GM21723 (cell line): ENCODE measurements around the gene SDC4.

ENCODE experiments used
- ATAC-seq: cut with Tn5 transposase; IDR thresholded peaks from one replicate; pipeline ENCODE4 v1.9.1; 2021; ENCODE audit warnings: mild to moderate bottlenecking, moderate library complexity; ENCODE audit not compliant: unreplicated experiment

SDC4 gene

DNA sequence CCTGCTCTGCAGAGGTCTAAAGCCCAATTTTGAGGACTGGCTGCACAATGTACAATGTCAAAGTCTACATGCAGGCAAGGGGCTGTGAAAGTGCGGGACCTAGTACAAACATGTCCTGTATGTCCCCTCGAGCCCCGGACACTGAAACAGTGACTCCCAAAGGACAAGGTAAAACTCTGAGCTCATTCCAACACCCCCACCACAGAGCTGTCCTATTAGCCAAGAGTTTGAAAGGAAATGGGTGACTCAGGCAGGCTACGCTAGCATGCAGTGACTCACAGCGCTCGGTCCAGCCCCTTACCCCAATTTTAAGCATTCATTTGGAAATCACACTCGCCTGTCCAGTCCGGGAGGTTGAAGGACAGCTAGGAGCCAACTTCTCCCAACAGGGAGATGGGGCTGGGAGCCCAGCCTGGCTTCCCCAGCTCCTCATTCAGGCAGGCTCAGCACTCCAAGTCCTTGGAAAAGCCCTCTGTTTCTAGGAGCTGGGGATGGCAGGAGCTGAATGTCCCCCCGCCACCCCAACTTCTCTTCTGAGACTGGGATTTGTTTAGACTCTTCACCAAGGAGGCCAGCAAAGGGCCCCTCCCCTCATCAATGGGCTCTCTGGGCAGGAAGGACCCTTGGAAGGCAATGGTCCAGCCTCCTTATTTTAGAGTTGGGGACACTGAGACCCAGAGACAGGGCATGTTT lies 3.9 kb downstream of the SDC4 start:
- no peak for ATAC-seq

DNA sequence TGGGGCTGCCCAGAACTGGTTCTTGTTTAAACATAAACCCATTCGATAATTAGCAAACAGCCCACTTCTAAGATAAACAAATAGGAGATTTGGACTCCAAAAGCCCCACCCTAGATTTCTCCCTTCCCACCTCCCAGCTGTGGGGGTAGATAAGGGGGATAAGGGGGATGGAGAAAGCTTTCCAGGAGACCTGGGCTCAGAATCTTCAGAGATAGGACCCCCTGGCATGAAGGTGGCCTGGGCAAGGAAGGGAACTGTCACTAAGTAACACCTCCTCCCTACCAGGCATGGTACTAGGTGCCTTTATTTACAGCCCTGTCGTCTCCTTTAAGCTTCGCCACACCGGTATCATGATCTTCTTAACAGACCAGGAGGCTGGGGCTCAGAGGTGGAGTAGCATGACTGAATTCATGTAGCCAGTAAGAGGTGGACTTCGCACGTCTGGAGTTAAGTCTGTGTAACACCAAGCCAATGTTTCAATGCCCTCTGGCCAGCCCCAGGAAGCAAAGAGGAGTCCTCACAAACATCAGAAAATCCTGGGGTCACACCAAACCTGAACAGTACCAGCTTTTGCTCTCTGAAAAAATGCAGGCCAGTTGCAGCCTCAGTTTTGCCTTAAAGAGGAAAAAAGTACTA lies 4.6 kb downstream of the SDC4 start:
- ATAC-seq = no peak

- ATAC-seq = no peak
Measured at GRCh38 chr20:45342855-45343531, 5.2 kb downstream of the SDC4 start.

DNA sequence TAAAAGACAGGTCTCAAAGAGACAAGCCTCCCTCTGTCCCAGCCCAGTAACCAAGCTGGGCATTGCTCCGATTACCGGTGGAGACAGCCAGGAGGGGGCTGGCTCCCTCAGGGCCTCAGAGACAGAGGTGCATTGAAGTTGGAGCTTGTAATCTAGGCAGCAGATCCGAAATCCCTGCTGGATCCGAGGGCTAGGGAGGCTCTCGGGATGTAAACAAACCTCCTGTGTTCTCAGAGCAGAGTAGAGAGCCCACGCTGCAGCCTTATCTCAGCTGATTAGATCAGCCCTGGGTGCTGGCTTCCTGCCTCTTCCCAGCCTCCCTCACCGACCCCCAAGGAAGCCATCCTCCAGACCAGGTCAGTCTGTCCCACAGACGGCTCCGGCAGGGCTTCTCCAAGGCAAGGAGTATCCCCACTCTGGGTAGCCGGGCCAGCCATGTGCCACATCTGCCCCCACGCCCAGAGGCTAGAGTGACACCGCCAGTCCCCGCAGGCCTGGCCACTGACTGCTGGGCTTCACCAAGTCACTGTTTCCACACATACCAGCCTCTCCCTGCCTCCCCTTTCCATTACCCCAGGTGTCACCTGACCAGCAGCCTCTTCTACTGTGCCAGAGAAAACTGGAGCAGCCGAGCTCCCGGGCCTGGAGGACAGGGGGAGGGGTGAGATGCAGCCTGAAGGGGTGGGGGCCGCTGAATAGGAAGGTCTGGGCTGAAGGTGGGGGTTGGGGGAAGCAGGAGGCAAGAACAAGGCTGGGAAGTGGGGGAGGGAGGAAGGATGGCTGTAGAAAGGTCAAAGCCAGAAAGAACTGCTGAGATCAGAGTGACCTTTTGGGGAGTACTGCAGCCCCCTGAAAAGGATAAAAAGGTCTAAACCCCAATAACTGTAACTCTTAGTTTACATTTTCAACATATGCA lies 6.0 kb downstream of the SDC4 start:
- ATAC-seq = no peak

DNA sequence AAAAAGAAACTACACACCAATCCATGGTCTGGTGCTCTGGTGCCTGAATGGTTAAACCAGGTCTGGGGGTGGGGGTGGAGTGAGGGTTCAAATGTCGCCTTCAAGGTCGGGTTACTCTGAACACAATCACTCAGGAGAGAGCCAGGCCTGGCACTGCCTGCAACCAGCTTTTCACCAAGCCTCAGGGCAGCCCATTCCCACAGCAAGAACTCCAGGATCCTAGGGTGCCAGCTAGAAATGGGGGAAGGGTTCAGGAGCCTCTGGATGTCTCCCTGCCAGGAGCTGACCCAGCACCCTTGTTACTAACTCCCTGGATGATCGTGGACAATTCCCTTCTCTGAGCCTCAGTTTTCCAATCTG lies 6.7 kb downstream of the SDC4 start:
- no peak for ATAC-seq

DNA sequence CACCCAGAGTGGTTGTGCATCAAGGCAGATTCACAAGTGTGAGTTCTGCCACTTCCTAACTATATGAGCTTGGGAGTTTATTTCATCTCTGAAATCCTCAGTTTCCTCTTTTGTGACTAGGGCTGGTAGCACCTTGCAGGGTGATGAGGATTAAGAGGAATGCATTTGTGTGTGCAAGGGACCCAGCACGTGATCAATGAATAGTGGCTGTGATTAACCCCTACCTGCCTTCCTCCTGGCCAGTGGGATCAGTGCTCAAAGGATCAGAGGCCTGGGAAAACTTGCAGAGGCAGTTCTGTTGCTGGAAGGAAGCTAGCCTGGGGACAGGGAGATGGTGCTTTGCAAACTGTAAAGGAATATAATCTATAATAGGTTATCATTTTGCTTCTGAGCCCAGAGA lies 7.3 kb downstream of the SDC4 start:
- ATAC-seq = no peak

- ATAC-seq = no peak
Measured at GRCh38 chr20:45340236-45340847, 7.9 kb downstream of the SDC4 start.

GRCh38 chr20:45339799-45340198 lies 8.4 kb downstream of the SDC4 start:
- ATAC-seq = no peak

GRCh38 chr20:45339084-45339483 lies 9.1 kb downstream of the SDC4 start:
- ATAC-seq = no peak

DNA sequence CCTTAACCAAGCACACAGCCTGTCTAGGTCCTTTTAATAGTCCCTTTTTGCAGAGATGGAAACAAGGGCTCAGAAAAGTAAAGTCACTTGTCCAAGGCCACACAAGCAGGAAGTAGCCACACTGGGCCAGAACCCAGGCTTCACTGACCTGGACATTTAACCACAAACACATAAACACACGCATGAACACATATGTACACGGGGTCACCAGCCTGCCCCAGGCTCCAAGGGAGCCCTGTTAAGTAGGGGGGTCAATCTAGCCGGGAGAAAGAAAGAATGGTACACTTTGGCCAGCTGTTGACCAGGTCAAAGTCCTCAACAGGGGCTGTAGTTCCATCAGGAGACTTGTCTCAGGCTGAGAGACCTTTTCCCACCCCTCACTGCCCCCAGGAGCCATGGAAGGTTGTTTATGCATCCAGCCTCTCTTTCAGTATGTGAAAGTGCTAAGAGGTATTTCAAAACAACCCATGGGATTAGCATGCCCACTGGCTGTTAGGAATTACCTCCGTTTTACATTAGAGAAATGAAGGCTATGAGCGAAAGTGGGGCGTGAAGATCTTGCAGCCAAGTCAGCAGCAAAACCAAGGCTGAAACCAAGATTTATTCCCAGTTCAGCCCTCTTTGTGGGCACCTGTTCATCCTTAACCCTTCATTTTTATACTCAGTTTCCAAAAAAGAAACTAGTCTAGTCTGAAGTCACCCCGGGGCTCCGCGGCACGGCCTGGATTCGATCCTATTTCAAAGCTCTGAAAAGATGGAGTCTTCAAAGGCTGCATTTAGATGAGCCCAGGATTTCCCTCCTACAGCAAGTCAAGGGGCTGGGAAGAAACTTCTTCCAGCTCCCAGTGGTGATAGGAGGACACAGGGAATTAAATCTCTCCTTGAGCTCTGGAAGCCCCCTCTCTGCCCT lies 9.8 kb downstream of the SDC4 start:
- no peak for ATAC-seq

GRCh38 chr20:45337367-45338120 lies 10.7 kb downstream of the SDC4 start:
- ATAC-seq = no peak

GRCh38 chr20:45336530-45337366 lies 11.5 kb downstream of the SDC4 start:
- no peak for ATAC-seq

DNA sequence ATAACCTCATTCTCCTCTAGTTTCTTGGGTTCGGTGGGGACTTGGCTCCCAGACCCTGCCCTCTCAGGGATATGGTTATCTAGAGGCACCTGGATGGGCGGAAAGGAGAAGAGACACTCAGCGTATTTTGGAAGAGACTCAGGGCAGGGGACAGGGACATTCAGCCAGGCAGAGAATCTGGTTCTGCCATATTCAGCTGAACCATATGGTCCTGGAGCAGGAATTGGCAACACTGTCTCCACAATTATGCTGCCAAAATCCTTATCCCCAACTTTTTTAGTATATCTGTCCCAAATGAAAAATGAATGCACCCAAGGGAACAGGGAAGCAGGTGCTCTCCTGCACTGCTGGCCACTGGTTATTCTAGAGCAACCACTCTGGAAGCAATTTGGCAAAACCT lies 17.7 kb downstream of the SDC4 start:
- no peak for ATAC-seq

GRCh38 chr20:45329497-45330319 lies 18.5 kb downstream of the SDC4 start:
- ATAC-seq = no peak

GRCh38 chr20:45328451-45328850 lies 19.8 kb downstream of the SDC4 start:
- no peak for ATAC-seq

- ATAC-seq = no peak
Measured at GRCh38 chr20:45325371-45325770, 22.9 kb downstream of the SDC4 start.

DNA sequence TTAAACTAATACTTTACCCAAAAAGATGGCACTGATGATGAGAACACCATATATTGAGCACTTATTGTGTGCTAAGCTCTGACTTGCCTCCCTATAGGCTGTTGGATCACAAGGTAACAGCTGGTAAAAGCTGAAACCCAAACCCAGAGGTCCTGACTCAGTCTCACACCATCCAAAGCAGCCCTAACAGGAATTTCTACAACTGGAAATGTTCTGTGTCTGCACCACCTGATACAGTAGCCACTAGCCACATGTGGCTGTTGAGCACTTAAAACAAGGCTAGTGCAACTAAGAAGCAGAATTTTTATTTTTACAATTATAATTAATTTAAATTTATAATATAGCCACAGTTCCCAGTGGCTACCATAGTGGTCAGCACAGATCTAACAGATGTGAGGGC lies 24.5 kb downstream of the SDC4 start:
- no peak for ATAC-seq
